ENCODE measurements around the gene ACTL7A. TPM values are rescaled to one million over a fixed set of nuclear protein-coding genes. Genes with fewer than 3 reads are reported as not detected.

Gene ACTL7A
- total RNA-seq, 6 donors from 2014 or later: not detected

GRCh38 chr9:108816037-108816436 lies 46.0 kb upstream of the ACTL7A start:
- DNase-seq (peak in 1 of 2 donors; percentile 85), ATAC-seq (ENCODE audit: low FRiP score in 2 of 2) (peak in 1 of 2 donors; percentile 65)
- no peaks in the 10 kb centered on the region for H3K36me3 ChIP-seq
- no peak overlapping the region for H3K27ac ChIP-seq
- H3K27me3 ChIP-seq: no peaks in the 10 kb centered on the region
- H3K9me3 ChIP-seq: no peaks in the 10 kb centered on the region
- no peak overlapping the region for H3K4me3 ChIP-seq
- 41 to 50% methylated on average over 10 of the region's 10 CpGs for WGBS, 2 donors
- peaks cover 0 to 29% (median 9%) of the 10 kb centered on the region in 4 donors for H3K4me1 ChIP-seq
- TF ChIP-seq, protein P1, sequence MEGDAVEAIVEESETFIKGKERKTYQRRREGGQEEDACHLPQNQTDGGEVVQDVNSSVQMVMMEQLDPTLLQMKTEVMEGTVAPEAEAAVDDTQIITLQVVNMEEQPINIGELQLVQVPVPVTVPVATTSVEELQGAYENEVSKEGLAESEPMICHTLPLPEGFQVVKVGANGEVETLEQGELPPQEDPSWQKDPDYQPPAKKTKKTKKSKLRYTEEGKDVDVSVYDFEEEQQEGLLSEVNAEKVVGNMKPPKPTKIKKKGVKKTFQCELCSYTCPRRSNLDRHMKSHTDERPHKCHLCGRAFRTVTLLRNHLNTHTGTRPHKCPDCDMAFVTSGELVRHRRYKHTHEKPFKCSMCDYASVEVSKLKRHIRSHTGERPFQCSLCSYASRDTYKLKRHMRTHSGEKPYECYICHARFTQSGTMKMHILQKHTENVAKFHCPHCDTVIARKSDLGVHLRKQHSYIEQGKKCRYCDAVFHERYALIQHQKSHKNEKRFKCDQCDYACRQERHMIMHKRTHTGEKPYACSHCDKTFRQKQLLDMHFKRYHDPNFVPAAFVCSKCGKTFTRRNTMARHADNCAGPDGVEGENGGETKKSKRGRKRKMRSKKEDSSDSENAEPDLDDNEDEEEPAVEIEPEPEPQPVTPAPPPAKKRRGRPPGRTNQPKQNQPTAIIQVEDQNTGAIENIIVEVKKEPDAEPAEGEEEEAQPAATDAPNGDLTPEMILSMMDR (IDR thresholded peaks at IDR 0.05): no peak
- TF ChIP-seq POLR2AphosphoS5 (IDR thresholded peaks at IDR 0.05) (no peak), EP300 (IDR thresholded peaks at IDR 0.05) (no peak), POLR2A (IDR thresholded peaks at IDR 0.05) (no peak)

- peaks cover 5 to 12% (median 8%) of the 10 kb centered on the region in 4 donors for H3K9me3 ChIP-seq
- H3K4me1 ChIP-seq: no peaks in the 10 kb centered on the region
- DNase-seq (no peak), ATAC-seq (ENCODE audit: low FRiP score in 2 of 2) (no peak)
- TF ChIP-seq, protein P1 (IDR thresholded peaks at IDR 0.05): no peak
- TF ChIP-seq POLR2A (IDR thresholded peaks at IDR 0.05): no peak
- TF ChIP-seq POLR2AphosphoS5 (IDR thresholded peaks at IDR 0.05): no peak
- TF ChIP-seq EP300 (IDR thresholded peaks at IDR 0.05): no peak
- no peaks in the 10 kb centered on the region for H3K27me3 ChIP-seq
- no peak overlapping the region for H3K4me3 ChIP-seq
- no peak overlapping the region for H3K27ac ChIP-seq
- H3K36me3 ChIP-seq: no peaks in the 10 kb centered on the region
- 86 to 91% methylated on average over 2 to 3 of the region's 3 CpGs for WGBS, 2 donors
These were observed 38.2 kb upstream of the ACTL7A start for GRCh38 chr9:108823829-108824228.

DNA sequence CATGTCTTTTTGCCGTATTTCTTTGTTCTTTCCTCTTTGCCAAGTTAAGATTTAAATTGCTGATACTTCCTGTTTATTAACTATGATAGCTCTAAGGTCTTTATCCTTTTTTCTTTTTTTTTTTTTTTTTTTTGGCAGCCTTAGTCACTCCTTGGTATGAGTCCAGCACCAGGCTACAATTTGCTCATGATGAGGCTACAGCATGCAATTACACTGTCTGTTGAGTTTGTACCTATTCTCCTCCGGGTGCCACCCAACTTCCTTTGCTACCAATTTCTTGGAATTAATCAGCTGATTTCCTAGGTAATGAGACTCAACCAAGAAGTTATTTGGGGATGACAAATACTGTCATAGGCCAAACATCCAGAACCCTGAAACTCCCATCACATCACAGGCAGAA lies 31.8 kb upstream of the ACTL7A start:
- TF ChIP-seq, protein P1 (IDR thresholded peaks at IDR 0.05): no peak
- TF ChIP-seq POLR2A (IDR thresholded peaks at IDR 0.05): no peak
- TF ChIP-seq POLR2AphosphoS5 (IDR thresholded peaks at IDR 0.05): no peak
- no peak for TF ChIP-seq EP300 (IDR thresholded peaks at IDR 0.05)
- Histone ChIP-seq H3K27me3 (no peaks in the 10 kb centered on the region), H3K36me3 (no peaks in the 10 kb centered on the region), H3K4me1 (no peaks in the 10 kb centered on the region), H3K27ac (no peak overlapping the region), H3K9me3 (no peaks in the 10 kb centered on the region), H3K4me3 (no peak overlapping the region)
- DNase-seq (no peak), ATAC-seq (ENCODE audit: low FRiP score in 2 of 2) (no peak)
- WGBS, 2 donors: 43 to 54% methylated on average over 2 of the region's 2 CpGs

- Histone ChIP-seq H3K9me3 (no peaks in the 10 kb centered on the region), H3K4me3 (no peak overlapping the region), H3K4me1 (no peaks in the 10 kb centered on the region), H3K27ac (no peak overlapping the region), H3K27me3 (no peaks in the 10 kb centered on the region), H3K36me3 (no peaks in the 10 kb centered on the region)
- 92 to 100% methylated on average over 1 of the region's 1 CpG for WGBS, 2 donors
- DNase-seq (no peak), ATAC-seq (ENCODE audit: low FRiP score in 2 of 2) (no peak)
- TF ChIP-seq EP300 (IDR thresholded peaks at IDR 0.05): no peak
- no peak for TF ChIP-seq POLR2A (IDR thresholded peaks at IDR 0.05)
- TF ChIP-seq POLR2AphosphoS5 (IDR thresholded peaks at IDR 0.05): no peak
- TF ChIP-seq, protein P1 (IDR thresholded peaks at IDR 0.05): no peak
These were observed 30.4 kb upstream of the ACTL7A start for GRCh38 chr9:108831496-108832178.

- Histone ChIP-seq H3K27ac (no peak overlapping the region), H3K4me1 (no peaks in the 10 kb centered on the region), H3K27me3 (no peaks in the 10 kb centered on the region), H3K36me3 (no peaks in the 10 kb centered on the region), H3K9me3 (no peaks in the 10 kb centered on the region), H3K4me3 (no peak overlapping the region)
- TF ChIP-seq POLR2A (IDR thresholded peaks at IDR 0.05) (no peak), EP300 (IDR thresholded peaks at IDR 0.05) (no peak), POLR2AphosphoS5 (IDR thresholded peaks at IDR 0.05) (no peak)
- TF ChIP-seq, protein P1 (IDR thresholded peaks at IDR 0.05): no peak
- 97 to 100% methylated on average over 3 of the region's 3 CpGs for WGBS, 2 donors
- DNase-seq (no peak), ATAC-seq (ENCODE audit: low FRiP score in 2 of 2) (no peak)
These were observed 29.9 kb upstream of the ACTL7A start for GRCh38 chr9:108832179-108832500.
